CD4-positive, alpha-beta T cell (primary cell): ENCODE data around the gene CD79B. TPM values are rescaled to one million over a fixed set of nuclear protein-coding genes. Genes with fewer than 3 reads are reported as not detected.

ENCODE experiments used
- ATAC-seq: fragments of 200-7000 bp; cut with Tn5 transposase; one replicate; pipeline ENCODE4 v1.10.0; 2022; ENCODE audit warnings: mild to moderate bottlenecking; ENCODE audit not compliant: poor library complexity
- CTCF ChIA-PET: fragments of 350-600 bp; sonication (Branson Sonifier 250); formaldehyde crosslinking; loops from one replicate; lab custom pipeline; 2021; ENCODE audit warnings: antibody characterized with exemption, inconsistent platforms; lab: Charles Lee
- POLR2A ChIA-PET: fragments of 350-600 bp; sonication (Branson Sonifier 250); formaldehyde crosslinking; loops from one replicate; lab custom pipeline; 2021; ENCODE audit warnings: antibody characterized with exemption, inconsistent platforms; lab: Charles Lee
- DNase-seq, 14 experiments: peaks; one replicate each; pipeline ENCODE4 v3.0.0-alpha.2; 2013 to 2020; ENCODE audit warnings: mixed read lengths in 2 of 14
- H3K27ac ChIP-seq, 2 donors: one replicate each; pipeline versions ENCODE4 v1.5.1 to v1.7.0; 2013; ENCODE audit warnings: low read length in 2 of 2, low read depth in 1 of 2, mild to moderate bottlenecking in 1 of 2
- H3K27me3 ChIP-seq, 2 experiments: 1 replicate in 1 of 2; 2 replicates in 1 of 2; pipeline versions ENCODE4 v1.6.1 to v1.7.0; 2013; ENCODE audit warnings: low read length in 2 of 2, control low read depth in 1 of 2, mild to moderate bottlenecking in 1 of 2, moderate library complexity in 1 of 2; ENCODE audit not compliant: insufficient read depth in 2 of 2, control insufficient read depth in 1 of 2
- H3K36me3 ChIP-seq: one replicate; pipeline ENCODE4 v1.6.1; 2013; ENCODE audit warnings: low read length, control low read depth; ENCODE audit not compliant: insufficient read depth
- H3K4me1 ChIP-seq: one replicate; pipeline ENCODE4 v1.6.1; 2013; ENCODE audit warnings: low read length, control low read depth; ENCODE audit not compliant: insufficient read depth
- H3K4me3 ChIP-seq: one replicate; pipeline ENCODE4 v1.5.1; 2013; ENCODE audit warnings: mild to moderate bottlenecking, low read length, moderate library complexity
- H3K9me3 ChIP-seq, 2 experiments: 1 replicate in 1 of 2; 2 replicates in 1 of 2; pipeline versions ENCODE4 v1.6.1 to v1.7.0; 2013; ENCODE audit warnings: low read length in 2 of 2, mild to moderate bottlenecking in 2 of 2, control low read depth in 1 of 2, moderate library complexity in 1 of 2; ENCODE audit not compliant: control insufficient read depth in 1 of 2, insufficient read depth in 1 of 2
- H3K27ac Mint-ChIP-seq: one replicate; pipeline ENCODE4 v1.8.0; 2020; ENCODE audit warnings: mixed read lengths
- H3K27me3 Mint-ChIP-seq: one replicate; pipeline ENCODE4 v1.8.0; 2021; ENCODE audit warnings: mixed read lengths
- H3K36me3 Mint-ChIP-seq: one replicate; pipeline ENCODE4 v1.8.0; 2021; ENCODE audit warnings: low read depth, mixed read lengths
- H3K4me1 Mint-ChIP-seq: one replicate; pipeline ENCODE4 v1.8.0; 2021; ENCODE audit warnings: low read depth, mixed read lengths
- H3K4me3 Mint-ChIP-seq: one replicate; pipeline ENCODE4 v1.8.0; 2020; ENCODE audit warnings: mild to moderate bottlenecking, mixed read lengths
- H3K9me3 Mint-ChIP-seq: one replicate; pipeline ENCODE4 v1.8.0; 2020; ENCODE audit warnings: mixed read lengths
- CTCF ChIP-seq: fragments of 200-600 bp; IDR thresholded peaks from one replicate; pipeline ENCODE4 v1.8.0; 2022; ENCODE audit warnings: antibody characterized with exemption, mild to moderate bottlenecking
- intact Hi-C, 2 experiments: fragments of 100-400 bp; cut with DNase I in 1 of 2; cut with micrococcal nuclease in 1 of 2; formaldehyde crosslinking; loops; one replicate each; pipeline versions ENCODE4 v1.15.1 to v1.9.0; 2023 to 2025; cut with DNase I, micrococcal nuclease
- total RNA-seq, 174 experiments: library from RNA in 2 of 174; stranded (reverse) in 2 of 174; gene quantifications; one replicate each; pipeline ENCODE4 v1.2.3 and lab custom pipeline; 2021 to 2026

Gene CD79B
- total RNA-seq, 2 experiments from 2014 or later, result 5.3 to 5.5 TPM

DNA sequence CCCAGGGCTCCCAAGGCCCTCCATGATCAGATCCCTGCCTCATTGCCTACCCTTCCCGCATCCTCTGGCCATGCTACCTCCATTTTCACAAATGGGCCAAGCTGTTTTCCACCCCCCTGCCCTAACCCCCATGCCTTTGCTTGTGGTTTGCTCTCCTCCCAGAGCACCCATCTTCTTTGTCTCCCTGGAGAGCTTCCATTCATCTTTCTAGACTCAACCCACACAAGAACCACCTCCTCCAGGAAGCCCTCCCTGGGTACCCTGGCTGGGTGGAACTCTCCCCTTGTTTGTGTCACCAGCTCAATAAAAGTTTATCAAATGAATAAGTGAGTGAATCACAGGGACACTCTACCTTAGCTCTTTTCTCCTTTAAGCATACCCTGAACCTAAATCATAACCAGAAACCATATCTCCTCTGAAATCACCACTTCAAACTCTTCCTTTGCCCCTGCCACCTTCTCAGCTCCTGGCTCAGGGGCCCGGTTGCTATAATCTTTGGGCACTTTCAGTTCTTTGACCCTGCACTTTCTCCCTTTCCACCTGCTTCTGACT lies 43.5 kb upstream of the CD79B start:
- ChIA-PET POLR2A (no interaction called here), CTCF (interaction anchor here (0.8 kb wide), 1 partner anchor 50 kb away, joined by 4 read pairs; no protein-coding TSS in a partner anchor)
- no peak for DNase-seq
- no peaks in the 10 kb centered on the region for H3K36me3 ChIP-seq
- H3K27me3 ChIP-seq, result peaks cover 0 to 3% of the 10 kb centered on the region in 2 experiments
- no peaks in the 10 kb centered on the region for H3K9me3 ChIP-seq
- no peak for TF ChIP-seq CTCF
- no peak overlapping the region for H3K4me3 ChIP-seq
- no peak overlapping the region for H3K4me3 Mint-ChIP-seq
- no peak overlapping the region for H3K27ac Mint-ChIP-seq
- H3K36me3 Mint-ChIP-seq, result no peaks in the 10 kb centered on the region
- H3K27ac ChIP-seq, result no peak overlapping the region
- no peaks in the 10 kb centered on the region for H3K4me1 ChIP-seq
- H3K4me1 Mint-ChIP-seq, result no peaks in the 10 kb centered on the region
- intact Hi-C loops, result no loop called here
- H3K27me3 Mint-ChIP-seq, result no peaks in the 10 kb centered on the region
- no peak for ATAC-seq
- H3K9me3 Mint-ChIP-seq, result no peaks in the 10 kb centered on the region

- peaks cover 0 to 3% of the 10 kb centered on the region in 2 experiments for H3K27me3 ChIP-seq
- ChIA-PET POLR2A (no interaction called here), CTCF (interaction anchor here (1.0 kb wide), 1 partner anchor 16 kb away, joined by 3 read pairs; no protein-coding TSS in a partner anchor)
- H3K36me3 ChIP-seq, result no peaks in the 10 kb centered on the region
- H3K27ac Mint-ChIP-seq, result no peak overlapping the region
- DNase-seq (no peak), ATAC-seq (no peak)
- no peaks in the 10 kb centered on the region for H3K36me3 Mint-ChIP-seq
- TF ChIP-seq CTCF, result no peak
- no peaks in the 10 kb centered on the region for H3K4me1 Mint-ChIP-seq
- intact Hi-C loops, result no loop called here
- no peaks in the 10 kb centered on the region for H3K4me1 ChIP-seq
- H3K4me3 Mint-ChIP-seq, result no peak overlapping the region
- H3K9me3 Mint-ChIP-seq, result no peaks in the 10 kb centered on the region
- no peaks in the 10 kb centered on the region for H3K27me3 Mint-ChIP-seq
- no peaks in the 10 kb centered on the region for H3K9me3 ChIP-seq
- no peak overlapping the region for H3K27ac ChIP-seq
- no peak overlapping the region for H3K4me3 ChIP-seq
These were observed 42.6 kb upstream of the CD79B start for GRCh38 chr17:63974594-63975192.

DNA sequence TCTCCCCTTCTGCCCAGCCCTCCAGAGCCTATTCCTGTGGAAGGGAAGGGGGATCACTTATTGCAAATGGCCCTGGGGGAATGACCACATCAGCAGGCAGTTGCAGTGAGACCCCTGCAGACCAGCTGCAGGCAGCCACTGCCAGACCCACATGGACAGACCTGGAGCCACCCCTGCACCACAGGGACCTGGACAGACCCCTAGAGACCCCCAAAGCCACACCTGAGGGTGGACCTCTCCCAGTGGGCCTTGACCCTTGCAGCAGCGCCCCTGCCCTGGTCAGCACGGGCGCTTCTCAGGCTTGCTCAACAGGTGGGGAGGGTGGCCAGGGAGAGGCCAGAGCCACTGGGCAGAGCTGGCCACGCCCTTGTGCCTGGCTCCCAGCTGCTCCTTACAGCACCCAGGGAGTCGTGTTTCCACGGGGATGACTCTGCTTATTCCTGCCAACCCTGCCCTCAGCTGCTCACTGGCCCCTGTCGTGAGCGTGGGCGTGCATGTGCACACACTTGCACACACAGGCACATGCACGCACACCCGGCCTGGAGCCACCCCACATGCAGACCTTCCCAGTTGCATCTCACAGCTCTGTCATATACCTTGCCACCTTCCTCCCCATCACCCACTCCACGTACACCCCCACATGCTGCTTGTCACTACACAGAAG lies 41.9 kb upstream of the CD79B start:
- DNase-seq, result no peak
- Mint-ChIP-seq H3K4me3 (no peak overlapping the region), H3K27ac (no peak overlapping the region), H3K4me1 (no peaks in the 10 kb centered on the region), H3K9me3 (no peaks in the 10 kb centered on the region), H3K27me3 (no peaks in the 10 kb centered on the region), H3K36me3 (no peaks in the 10 kb centered on the region)
- no peak for ATAC-seq
- Histone ChIP-seq H3K27ac (no peak overlapping the region), H3K9me3 (no peaks in the 10 kb centered on the region), H3K4me1 (no peaks in the 10 kb centered on the region), H3K27me3 (peaks cover 0 to 3% of the 10 kb centered on the region in 2 experiments), H3K36me3 (no peaks in the 10 kb centered on the region), H3K4me3 (no peak overlapping the region)
- TF ChIP-seq CTCF, result no peak
- ChIA-PET POLR2A (no interaction called here), CTCF (interaction anchor here (1.0 kb wide), 1 partner anchor 17 kb away, joined by 3 read pairs; no protein-coding TSS in a partner anchor)
- intact Hi-C loops, result no loop called here
